LNCaP clone FGC (cell line): Measurements from ENCODE around the gene PUDP.
"Not testable (repeated sequence)": the region's sequence is repeated elsewhere in the genome, so short reads cannot be mapped to it uniquely, and the experiment has no call there.

Source experiments
- DNase-seq: peaks from one replicate; pipeline ENCODE4 v3.0.0-alpha.2; 2011; ENCODE audit warnings: low read depth
- H3K4me3 ChIP-seq: 2 replicates; pipeline ENCODE4 v1.5.1; 2011; ENCODE audit warnings: mild to moderate bottlenecking, low read depth, low read length, control low read depth
- CTCF ChIP-seq: IDR thresholded peaks from 2 replicates; pipeline ENCODE4 v1.5.1; 2012; ENCODE audit warnings: mild to moderate bottlenecking; ENCODE audit not compliant: control insufficient read depth, insufficient read depth; ENCODE audit errors: extremely low read depth

PUDP gene

GRCh38 chrX:7052541-7052940, 95.4 kb downstream of the PUDP start:
- no peak overlapping the region for H3K4me3 ChIP-seq
- no peak for DNase-seq
- TF ChIP-seq CTCF, result no peak

- H3K4me3 ChIP-seq, result no peak overlapping the region
- DNase-seq, result no peak
Observed at GRCh38 chrX:7050271-7050670, 97.7 kb downstream of the PUDP start.

GRCh38 chrX:7047951-7048350, 100.0 kb downstream of the PUDP start:
- DNase-seq, result no peak
- TF ChIP-seq CTCF, result no peak
- no peak overlapping the region for H3K4me3 ChIP-seq

More at GRCh38 chrX:7050271-7050670, 97.7 kb downstream of the PUDP start:
- no peak for TF ChIP-seq CTCF

GRCh38 chrX:7045238-7045955, 102.6 kb downstream of the PUDP start:
- no peak overlapping the region for H3K4me3 ChIP-seq
- TF ChIP-seq CTCF, result no peak
- DNase-seq, result no peak

GRCh38 chrX:7043796-7044433, 104.0 kb downstream of the PUDP start:
- not testable (repeated sequence) for H3K4me3 ChIP-seq, DNase-seq

GRCh38 chrX:7028246-7028645, 119.7 kb downstream of the PUDP start:
- TF ChIP-seq CTCF, result no peak
- no peak for DNase-seq
- H3K4me3 ChIP-seq, result no peak overlapping the region

GRCh38 chrX:7027071-7027470, 120.9 kb downstream of the PUDP start:
- no peak overlapping the region for H3K4me3 ChIP-seq
- TF ChIP-seq CTCF, result no peak
- DNase-seq, result no peak

- not testable (repeated sequence) for H3K4me3 ChIP-seq, DNase-seq
Observed at GRCh38 chrX:7026365-7026764, 121.6 kb downstream of the PUDP start.
